HG03064 (cell line): ENCODE data around the gene KCNJ1.

Source experiments
- ATAC-seq: cut with Tn5 transposase; IDR thresholded peaks from one replicate; pipeline ENCODE4 v1.9.1; 2021; ENCODE audit warnings: low read depth; ENCODE audit not compliant: unreplicated experiment

KCNJ1 gene

DNA sequence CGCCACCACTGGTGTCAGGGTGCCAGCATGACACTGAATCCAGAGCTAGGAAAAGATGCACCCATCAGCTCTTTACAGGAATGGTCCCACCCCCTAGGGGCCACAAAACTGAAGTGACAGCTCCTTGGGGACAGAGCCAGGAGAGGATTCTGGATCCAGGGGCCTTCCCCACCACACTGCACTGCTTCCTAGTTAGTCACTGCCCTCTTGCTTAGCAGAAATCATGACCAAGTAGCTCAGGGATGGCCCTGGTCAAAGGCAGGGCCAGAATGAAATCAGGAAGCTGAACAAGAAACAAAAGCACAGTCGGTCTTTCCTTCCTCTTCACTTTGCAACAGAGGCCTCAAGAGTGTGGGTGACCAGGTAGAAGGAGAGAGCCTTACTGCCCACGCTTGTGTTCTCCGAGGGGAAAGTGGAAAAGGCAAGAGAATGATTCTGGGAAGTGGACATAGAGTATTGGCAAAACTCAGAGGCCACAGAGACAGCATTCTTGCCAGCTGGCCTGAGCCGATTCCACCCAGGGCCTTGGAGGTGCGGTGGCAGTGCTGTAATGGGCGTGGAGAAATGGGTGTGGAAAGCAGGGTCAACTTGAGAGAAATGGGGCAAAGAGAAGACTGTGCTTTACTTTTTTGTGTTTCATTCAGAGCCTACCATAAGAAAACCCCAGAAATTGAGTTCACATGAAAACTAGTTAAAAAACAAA, 39.8 kb downstream of the KCNJ1 start:
- no peak for ATAC-seq

DNA sequence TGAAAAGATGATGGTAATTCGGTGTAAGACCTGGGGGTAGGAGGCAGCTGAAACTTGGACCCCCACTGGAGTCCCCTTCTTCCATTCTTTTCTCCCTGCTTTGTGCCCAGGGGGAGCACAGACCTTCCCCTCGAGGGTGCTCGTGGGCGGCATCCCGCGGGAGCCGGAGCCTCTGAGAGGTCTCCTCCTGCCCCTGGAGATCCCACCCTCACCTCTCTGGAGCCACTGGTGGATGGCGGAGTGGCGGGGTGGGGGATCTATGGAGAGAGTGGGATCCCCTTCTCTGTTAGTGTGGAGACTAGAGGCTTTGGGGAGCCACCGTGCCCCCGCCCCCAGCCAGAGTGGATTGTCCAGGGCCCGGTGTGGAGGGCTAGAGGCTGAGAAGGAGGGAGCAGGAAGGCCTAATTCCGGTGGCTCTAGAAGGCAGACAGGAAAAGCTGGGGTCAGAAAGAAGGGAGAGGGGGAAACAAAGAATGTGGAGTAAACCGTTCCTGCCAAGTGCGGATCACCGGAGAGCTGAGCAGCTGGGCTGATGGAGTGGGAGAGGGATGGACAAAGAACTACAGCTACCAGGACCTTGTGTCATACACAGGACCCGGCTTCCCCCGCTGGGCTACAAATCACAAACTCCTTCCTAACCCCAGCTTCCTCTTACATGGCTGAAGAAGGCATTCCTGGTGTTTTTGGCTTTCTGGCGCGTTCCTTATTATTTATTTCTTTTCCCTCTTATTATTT, 41.9 kb downstream of the KCNJ1 start:
- no peak for ATAC-seq

DNA sequence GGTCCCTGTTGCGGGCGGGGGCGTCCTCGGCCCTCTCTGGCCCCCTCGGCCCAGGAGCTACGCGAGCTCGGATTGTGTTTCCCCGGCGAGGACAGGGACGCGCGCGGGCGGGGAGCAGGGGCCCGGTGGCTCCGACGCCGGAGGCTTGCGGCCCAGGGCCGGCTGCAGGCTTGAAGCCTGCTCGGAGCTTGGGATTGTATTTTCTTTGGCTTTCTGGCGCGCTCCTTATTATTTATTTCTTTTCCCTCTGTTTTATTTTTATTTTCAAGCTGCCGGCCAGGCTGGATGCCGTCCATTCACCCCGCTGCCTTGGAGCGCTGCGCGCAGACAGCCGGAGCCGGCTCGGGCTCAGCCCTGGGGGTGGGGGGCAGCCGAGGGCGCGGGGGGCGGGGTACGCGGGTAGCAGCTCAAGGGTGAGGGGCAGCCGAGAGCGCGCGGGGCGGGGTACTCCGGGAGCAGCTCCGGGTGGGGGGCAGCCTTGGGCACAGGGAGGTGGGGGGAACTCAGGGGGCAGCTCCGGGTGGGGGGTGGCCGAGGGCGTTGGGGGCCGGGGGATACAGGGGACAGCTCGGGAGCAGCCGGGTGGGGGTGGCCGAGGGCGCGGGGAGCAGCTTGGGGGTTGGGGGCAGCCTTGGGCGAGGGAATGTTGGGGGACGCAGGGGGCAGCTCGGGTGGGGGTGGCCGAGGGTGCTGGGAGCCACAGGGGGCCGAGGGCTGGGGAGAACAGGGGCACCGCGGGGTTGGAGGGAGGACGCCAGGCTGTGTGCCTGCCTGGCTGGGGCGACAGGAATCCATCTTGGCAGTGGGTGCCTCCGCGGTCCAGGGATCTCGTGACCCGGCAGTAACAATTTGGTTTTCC, 42.7 kb downstream of the KCNJ1 start:
- no peak for ATAC-seq

DNA sequence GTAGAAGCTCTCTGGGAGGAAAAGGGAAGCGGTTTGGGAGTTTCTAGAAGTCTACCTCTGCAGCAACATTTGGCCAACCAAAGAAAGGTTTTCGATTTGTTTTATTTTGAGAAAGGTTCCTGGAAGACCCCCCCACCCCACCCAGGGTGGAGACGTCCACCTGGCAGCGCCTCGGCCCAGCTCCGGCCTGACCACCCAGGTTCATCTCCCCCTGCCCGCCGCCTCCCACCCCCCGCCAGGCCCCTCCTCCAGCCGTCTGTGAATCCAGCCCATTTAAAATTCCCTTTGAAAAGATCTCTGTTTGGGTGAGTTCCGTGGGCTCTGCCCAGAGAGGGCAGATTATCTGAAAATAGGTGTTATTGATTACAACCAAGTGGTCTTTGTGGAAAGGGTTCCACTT, 43.3 kb downstream of the KCNJ1 start:
- no peak for ATAC-seq

DNA sequence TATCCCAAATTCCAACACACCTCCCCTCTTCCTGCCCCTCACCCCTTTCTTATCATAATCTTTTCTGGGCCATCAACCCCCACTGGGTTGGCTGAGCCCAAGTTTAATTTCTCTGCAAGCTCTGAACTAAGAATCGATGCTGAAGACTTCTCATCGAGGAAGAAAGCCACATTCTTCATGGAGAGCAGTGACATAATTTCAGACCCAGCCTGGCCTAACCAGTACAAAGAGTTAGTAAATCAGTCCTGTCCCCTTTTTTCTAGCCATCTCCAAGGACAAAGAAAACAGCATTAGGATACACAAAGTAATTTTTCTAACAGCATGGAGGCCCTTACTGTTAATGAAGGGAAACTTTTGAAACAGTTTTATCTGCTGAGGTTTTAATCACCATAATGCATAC, 45.0 kb downstream of the KCNJ1 start:
- ATAC-seq = no peak

DNA sequence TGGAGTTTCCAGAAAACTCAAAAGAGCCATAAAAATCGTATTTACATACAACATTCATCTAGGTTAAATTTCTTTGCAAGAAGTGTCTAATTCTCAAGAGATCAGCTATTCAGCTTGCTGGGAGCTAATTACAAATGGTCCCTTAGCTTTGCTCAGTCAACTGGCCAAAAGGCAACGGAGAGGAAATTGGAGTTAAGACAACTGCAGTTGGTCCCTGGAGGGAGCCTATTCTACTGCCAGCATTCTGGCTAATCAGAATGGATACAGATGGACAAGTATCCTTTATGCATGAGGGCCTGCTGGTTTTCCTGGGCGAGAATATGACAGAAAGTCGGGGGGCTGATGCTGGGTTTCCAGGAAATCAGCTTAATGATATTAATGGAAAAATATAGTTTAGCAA, 45.5 kb downstream of the KCNJ1 start:
- ATAC-seq = no peak

DNA sequence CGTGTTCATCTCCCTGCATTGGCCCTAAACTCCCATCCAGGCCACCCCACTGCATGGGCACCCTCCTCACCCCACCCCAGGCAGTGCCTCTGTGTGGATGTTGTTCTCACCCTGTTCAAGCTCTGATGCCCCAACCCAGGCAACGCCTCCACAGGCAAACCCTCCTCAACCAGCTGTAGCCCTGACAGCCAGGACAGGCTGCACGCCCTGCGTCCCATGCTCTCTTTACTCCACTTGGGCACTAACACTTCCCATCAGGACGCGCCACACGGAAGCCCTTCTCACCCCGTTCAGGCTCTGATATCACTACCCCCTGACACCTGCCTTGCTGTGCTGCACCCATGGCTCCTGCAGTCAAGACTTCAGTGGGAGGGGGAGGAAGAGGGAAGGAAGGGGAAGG, 47.9 kb downstream of the KCNJ1 start:
- no peak for ATAC-seq

DNA sequence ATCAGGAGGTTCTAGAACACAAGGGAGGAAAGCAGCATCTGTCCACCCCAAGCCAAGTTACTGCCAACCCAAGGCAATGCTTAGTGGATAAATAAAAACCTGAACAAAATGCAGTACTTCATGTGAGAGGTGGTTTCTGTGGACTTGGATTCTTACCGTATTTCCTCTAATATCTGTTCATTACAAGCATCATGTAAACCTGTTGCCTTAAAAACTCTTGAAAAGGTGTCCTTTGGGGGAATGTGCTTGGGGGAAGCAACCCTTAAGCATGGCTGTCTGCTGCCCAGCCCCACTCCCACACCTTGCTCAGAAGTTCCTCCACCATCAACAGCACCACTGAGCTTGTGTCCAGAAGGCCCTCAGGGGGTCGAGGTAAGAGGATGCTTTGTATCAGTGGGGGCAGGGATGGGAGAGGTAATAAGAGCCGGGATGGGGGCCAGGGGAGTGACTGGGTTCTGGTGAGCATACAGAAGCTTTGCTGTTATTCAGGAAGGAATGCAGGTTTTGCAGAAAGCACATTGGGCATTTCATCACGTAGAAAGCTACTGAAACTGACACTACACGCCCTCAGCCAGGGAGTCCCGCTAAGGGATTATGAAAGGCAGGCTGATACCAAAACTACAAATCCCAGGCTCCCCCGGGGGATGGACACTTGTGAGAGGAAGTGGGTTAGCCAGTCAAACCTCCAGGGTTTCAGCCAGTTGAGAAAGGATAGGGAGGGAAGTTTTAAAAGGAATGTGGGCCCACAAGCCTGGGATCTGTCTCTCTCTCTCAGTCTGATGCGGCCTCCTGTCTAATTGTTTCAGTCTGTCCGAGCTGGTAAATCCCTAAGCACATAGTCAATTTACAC, 52.0 kb downstream of the KCNJ1 start:
- no peak for ATAC-seq

DNA sequence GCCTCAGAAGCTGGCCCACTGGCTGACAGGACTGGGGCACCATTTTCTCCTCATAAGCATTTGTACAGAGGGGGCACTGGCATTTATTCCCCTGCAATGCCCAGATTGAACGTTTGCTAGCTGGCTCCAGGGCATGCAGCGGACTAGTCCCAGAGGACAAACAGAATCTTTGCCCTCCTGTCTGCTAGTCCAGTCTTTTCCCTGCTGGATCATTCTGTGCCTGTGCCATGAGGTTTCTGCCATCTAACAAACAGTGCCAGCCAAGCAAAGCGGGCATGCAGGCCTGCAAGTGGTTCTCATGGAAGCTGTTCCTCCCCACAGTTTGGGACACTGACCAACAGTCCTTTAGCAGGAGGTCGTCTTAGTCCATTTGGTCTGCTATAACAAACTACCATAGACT, 53.4 kb downstream of the KCNJ1 start:
- no peak for ATAC-seq

DNA sequence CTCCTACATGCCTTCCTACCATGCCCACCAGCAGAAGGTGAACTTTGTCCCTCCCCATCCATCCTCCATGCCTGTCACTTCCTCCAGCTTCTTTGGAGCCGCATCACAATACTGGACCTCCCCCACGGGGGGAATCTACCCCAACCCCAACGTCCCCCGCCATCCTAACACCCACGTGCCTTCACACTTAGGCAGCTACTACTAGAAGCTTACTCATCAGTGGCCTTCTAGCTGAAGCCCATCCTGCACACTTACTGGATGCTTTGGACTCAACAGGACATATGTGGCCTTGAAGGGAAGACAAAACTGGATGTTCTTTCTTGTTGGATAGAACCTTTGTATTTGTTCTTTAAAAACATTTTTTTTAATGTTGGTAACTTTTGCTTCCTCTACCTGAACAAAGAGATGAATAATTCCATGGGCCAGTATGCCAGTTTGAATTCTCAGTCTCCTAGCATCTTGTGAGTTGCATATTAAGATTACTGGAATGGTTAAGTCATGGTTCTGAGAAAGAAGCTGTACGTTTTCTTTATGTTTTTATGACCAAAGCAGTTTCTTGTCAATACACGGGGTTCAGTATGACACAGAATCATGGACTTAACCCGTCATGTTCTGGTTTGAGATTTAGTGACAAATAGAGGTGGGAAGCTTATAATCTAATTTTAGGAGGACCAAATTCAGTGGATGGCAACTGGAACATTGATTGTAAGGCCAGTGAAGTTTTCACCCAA, 56.1 kb downstream of the KCNJ1 start:
- ATAC-seq = no peak

DNA sequence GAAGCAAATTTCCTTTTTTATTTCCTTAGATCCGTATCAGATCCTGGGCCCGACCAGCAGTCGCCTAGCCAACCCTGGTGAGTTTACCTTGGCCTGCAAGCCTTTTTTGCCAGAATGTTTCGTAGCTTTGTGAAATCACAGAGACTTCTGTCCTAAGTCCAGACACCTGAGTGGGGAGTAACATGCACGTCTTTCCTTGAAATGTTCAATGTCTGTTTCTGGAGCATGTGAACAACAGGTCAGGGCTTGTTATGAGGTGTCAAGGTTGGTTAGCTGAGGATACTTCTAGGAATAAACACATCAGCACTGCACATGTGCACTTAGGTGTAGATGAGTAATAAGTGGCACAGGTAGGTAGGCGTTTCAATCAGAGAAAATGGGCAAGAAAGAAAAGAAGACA, 58.0 kb downstream of the KCNJ1 start:
- ATAC-seq = no peak

DNA sequence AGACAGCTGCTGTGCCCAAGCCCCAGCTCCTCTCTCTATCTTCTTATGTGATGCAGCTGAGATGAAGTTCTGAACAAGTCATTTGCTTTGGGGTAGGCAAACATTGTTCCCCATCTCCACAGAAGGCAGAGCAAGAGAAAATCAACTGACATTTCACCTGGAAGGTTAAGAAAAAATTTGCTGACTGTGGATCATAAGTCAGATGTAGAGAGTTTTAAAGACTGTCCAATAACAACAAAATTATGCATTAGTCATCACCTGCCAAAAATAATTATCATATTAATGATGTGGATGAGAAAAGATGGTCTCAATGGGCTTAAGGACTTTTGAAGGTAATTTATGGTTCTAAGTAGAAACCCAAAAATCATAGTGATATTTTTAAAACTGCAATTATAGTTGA, 59.2 kb downstream of the KCNJ1 start:
- ATAC-seq = no peak

DNA sequence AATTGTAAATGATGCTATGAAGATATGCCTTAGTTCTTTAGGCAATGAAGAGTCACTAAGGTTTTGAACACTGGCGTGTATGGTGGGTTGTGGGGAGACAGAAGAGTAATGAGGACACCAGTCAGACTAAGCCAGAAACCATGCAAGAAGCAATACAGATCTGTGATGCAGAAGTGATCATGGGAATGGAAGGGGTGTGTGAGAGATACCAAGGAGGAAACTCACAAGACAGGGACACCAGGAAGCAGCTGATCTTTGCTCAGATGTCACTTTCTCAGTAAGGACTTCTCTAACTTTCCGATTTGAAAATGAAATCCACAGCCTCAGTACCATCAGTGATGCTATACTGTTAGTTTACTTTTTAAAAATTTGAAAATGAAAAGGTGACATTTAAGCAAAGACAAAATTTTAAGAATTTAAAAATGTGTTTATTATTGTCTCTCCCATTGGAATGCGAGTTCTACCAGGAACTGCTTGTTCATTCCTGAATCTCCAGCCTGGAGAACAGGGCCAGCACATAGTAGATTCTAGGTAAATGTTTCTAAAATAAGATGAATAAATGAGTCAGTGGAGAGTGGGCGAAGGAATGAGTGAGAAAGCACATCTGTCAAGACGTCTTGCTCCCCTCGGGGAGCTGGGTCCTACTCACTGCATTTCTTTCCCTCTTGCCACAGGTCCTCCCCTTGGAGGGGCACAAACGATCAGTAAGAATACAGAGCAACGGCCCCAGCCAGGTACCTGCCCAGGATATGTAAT, 60.4 kb downstream of the KCNJ1 start:
- ATAC-seq = no peak

DNA sequence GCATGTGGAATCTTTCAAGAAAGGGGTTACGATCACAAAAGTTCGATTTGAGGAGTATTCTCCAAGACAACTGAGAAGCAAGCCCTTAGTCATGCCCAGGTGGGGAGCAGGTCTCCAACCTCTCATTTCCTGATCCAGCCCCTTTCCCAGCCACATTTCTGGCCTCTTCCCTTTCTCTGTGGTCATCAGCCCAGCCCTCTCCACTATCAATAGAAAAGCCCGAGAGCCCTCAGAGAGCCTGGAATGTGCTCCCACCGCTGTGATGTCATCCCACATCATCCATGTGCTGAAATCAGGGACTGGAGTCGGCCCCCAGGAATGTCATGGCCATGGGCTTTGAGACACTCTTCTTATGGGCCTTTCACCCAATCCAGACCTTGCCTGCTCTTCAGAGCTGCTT, 62.6 kb downstream of the KCNJ1 start:
- no peak for ATAC-seq

DNA sequence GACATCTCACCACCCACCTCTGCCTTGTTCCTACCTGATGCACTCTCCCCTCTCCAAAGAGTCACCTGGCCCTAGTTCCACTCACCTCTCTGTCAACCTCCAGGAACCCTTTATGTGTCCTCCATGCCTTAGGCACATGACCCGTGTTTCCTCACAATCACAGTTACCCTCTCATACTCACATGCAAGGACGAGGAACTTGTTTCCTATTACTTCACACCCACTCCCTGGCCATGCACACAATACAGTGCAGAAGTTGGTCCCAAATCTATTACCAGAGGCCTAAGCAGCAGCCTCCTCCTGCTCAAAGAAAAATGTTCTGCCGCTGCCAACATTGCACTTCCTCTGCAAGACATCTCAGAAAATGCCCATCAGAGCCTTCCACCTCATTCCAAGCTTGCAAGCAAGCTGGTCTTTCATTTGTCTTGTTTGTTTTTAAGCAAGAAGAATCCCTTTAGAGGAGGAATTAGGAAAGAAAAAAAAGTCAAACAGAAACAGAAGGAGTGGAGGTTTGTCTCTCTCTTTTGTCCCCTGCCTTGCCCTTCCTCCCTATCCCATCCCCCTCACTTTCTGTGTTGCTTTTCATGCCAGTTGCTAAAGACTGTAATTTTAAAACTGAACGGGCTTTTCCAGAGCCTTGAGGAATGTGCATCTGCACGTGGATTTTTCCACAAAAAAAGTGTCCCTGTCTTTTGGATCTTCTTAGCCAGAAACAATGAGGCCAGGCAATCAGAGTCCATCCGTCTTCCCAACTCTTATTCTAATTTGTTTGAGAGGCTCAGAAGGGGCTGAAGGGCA, 63.4 kb downstream of the KCNJ1 start:
- no peak for ATAC-seq

DNA sequence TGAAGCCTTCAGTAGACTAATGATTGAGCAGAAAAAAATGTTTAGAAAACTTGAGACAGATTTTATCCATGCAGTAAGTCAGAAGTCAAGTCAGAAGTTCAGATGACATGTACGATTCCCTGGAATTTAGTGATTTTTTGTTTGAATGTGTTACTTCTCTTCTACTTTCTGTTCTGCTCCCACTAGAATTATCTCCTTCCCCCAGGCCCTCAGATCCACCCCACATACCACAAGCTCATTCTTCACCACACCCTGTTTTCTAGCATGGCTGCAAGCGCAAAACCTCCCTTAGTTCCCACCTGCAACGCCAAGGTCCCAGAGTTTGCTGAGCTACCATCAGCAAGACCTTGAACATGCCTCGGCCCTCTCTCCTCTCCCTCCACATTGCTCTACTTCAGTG, 64.1 kb downstream of the KCNJ1 start:
- ATAC-seq = no peak

DNA sequence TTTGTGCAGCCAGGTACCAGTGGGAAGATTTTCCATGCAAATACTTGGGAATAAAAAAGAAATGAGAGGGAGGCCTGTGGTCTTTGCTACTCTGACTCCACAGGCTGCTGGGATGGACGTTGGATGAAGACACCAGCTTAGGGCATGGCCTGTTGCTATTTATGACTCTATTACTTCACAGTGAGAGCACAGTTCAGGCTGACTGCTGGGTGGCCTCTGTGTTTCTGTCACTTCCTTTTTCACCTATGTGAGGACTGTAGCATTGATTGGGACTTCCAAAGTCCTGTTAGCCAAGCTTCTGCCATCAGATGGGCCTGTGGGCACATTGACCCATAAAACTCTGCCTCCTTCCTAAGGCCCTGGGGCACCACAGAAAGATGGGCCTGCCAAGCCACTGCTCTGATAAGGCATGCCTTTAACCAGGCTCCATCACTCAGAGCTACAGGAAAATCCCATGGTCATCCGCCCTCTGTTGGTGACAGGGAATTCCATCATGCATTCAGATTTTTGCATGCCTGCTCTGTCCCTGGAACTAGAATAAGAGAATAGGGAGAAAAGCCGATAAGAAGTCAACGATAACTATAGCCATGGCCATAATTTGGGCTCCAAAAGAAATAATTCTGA, 64.6 kb downstream of the KCNJ1 start:
- ATAC-seq = no peak

DNA sequence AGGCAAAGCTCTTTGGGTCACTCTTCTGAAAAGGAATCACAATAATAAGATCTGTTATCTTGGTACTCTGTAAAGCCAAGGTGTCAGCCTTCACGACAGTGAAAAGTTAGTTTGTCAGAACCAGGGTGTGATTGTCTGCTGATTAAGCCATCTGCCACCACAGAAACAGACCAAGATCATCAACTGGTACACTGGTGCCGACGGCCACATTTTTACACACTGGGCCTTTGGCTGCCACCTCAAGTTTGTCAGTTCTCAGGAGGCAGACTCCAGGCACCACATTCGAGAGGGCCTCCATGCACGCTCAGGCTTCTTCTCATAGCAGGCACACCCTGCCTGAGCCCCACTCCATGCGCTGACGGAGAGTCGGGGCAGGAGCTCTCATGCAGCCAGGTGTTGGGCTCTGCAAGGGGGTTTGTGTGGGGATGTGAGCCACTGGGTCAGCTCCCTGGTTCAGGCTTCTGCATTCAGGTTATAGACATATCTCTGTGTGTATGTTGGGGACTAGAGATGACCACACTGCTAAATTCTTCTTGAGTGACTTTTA, 66.2 kb downstream of the KCNJ1 start:
- no peak for ATAC-seq
